ENCODE data around the gene CRELD2. TPM values are rescaled to one million over a fixed set of nuclear protein-coding genes. Genes with fewer than 3 reads are reported as not detected.

The CRELD2 gene
- total and polyA plus RNA-seq, 2 of the 4 experiments (the other 2 are of a cell fraction), result 36.2 to 70.7 TPM

GRCh38 chr22:49962751-49963646 is 44.6 kb downstream of the CRELD2 start:
- peaks cover 37% of the 10 kb centered on the region for H4K20me1 ChIP-seq (ENCODE audit: insufficient read depth, low read length)
- H2BK20ac ChIP-seq (ENCODE audit: low read depth, low read length), result no peak overlapping the region
- H2BK15ac ChIP-seq (ENCODE audit: low read depth, low read length), result 0 out of 3 replicates have a peak overlapping the region, but pooled peaks have one; percentile 61
- H4K8ac ChIP-seq (ENCODE audit: low read depth in 2 of 2, low read length in 2 of 2), result peak overlapping the region; percentile 66 to 80; a peak in 3 of 4 replicates
- peak overlapping the region; percentile 89 for H2BK5ac ChIP-seq (ENCODE audit: low read depth, low read length, poor library complexity, severe bottlenecking)
- H3K23ac ChIP-seq (ENCODE audit: low read depth, low read length), result peak overlapping the region; percentile 79
- no peaks in the 10 kb centered on the region for H3K27me3 ChIP-seq (ENCODE audit: control insufficient read depth, insufficient read depth, low read length)
- dilution Hi-C loops (cut with HindIII; ENCODE audit: low sequenced_read_pairs, unreplicated experiment), result no loop called here
- DNase-seq (no peak), ATAC-seq (ENCODE audit: low read depth) (no peak)
- H3K79me1 ChIP-seq (ENCODE audit: low read depth in 1 of 2, low read length in 2 of 2), result peaks cover 16 to 52% of the 10 kb centered on the region in 2 experiments
- H3K4me2 ChIP-seq (ENCODE audit: low read depth, low read length), result peak overlapping the region; percentile 90
- ChIA-PET POLR2A (ENCODE audit: unreplicated experiment) (interaction anchor here (0.6 to 1.3 kb wide), 2 partner anchors 11 to 21 kb away, joined by 3 to 5 read pairs; no protein-coding TSS in a partner anchor), CTCF (interaction anchor here (0.6 kb wide), 1 partner anchor 14 kb away, joined by 5 read pairs; no protein-coding TSS in a partner anchor)
- peak overlapping the region; percentile 88 for H3K9ac ChIP-seq (ENCODE audit: low read depth, low read length)
- H2AK5ac ChIP-seq (ENCODE audit: low read depth, low read length), result peak overlapping the region; percentile 90
- peak overlapping the region; percentile 98 for H2AK9ac ChIP-seq (replicated peaks; ENCODE audit: low read depth, low read length, poor library complexity)
- peaks cover 30% of the 10 kb centered on the region for H3K36me3 ChIP-seq (ENCODE audit: control insufficient read depth, insufficient read depth, low read length)
- peaks cover 6% of the 10 kb centered on the region; the same call in 1 of the 2 replicates for H3K9me1 ChIP-seq (ENCODE audit: insufficient read depth, low read length)
- H3K56ac ChIP-seq (ENCODE audit: extremely low read depth, insufficient read depth, low read length), result peak overlapping the region; percentile 28; the same call in 1 of the 2 replicates
- intact Hi-C loops (cut with micrococcal nuclease), result loop anchor here (1.0 kb wide), 1 partner anchor 45 kb away; the partner anchor contains the start of genes ALG12 and CRELD2
- TSS peak; percentile 64 for BruUV-seq (replicated peaks)
- peak overlapping the region; percentile 81 for H4K91ac ChIP-seq (ENCODE audit: insufficient read depth, low read depth, low read length)
- H3K4me1 ChIP-seq (ENCODE audit: control insufficient read depth, insufficient read depth, low read length), result peaks cover 40% of the 10 kb centered on the region
- peak overlapping the region; percentile 93 for H3K4ac ChIP-seq (ENCODE audit: low read depth, low read length)
- peak overlapping the region; percentile 98 for H3K27ac ChIP-seq (ENCODE audit: insufficient read depth, low read length)
- H3K18ac ChIP-seq (ENCODE audit: low read depth, low read length), result peak overlapping the region; percentile 74
- peak overlapping the region; percentile 81 for H4K5ac ChIP-seq (ENCODE audit: low read depth, low read length)
- H3K9me3 ChIP-seq (ENCODE audit: control insufficient read depth, insufficient read depth, low read length), result no peaks in the 10 kb centered on the region
- H3K14ac ChIP-seq (replicated peaks; ENCODE audit: low read depth, low read length), result peak overlapping the region; percentile 68
- peak overlapping the region; percentile 58 for H3K4me3 ChIP-seq (ENCODE audit: insufficient read depth, low read depth, low read length)
- H2BK120ac ChIP-seq (ENCODE audit: low read depth, low read length), result peak overlapping the region; percentile 35; the same call in 1 of the 2 replicates
- 70% methylated on average over 39 of the region's 63 CpGs; no CpG with 5 or more reads in 1 of the 2 experiments for WGBS, 2 experiments (ENCODE audit: extremely low coverage in 2 of 2, insufficient read length in 1 of 2)
- in situ Hi-C loops (cut with MboI; ENCODE audit: low sequenced_read_pairs), result no loop called here
- TF ChIP-seq NFE2L2 (IDR thresholded peaks at IDR 0.05; ENCODE audit: low read depth, low read length) (no peak), CHD1 (IDR thresholded peaks at IDR 0.05; ENCODE audit: low read depth, low read length) (no peak), FOS (IDR thresholded peaks at IDR 0.05; ENCODE audit: low read depth, low read length) (no peak), MAFK (IDR thresholded peaks at IDR 0.05; ENCODE audit: low read depth, low read length) (no peak), RFX5 (IDR thresholded peaks at IDR 0.05; ENCODE audit: low read depth, low read length) (no peak)
- H2AFZ ChIP-seq (replicated peaks; ENCODE audit: low read length, poor library complexity), result peak overlapping the region; percentile 76

All from IMR-90 (cell line).